HepG2 (cell line): ENCODE results near the gene CGREF1. TPM values are rescaled to one million over a fixed set of nuclear protein-coding genes. Genes with fewer than 3 reads are reported as not detected.
A peak's percentile ranks its signal among the peaks of the same experiment; 100 is the strongest.

ENCODE experiments used
- ARID3A ChIP-seq: IDR thresholded peaks from 2 replicates; pipeline ENCODE4 v1.6.1; 2012; ENCODE audit warnings: low read depth, low read length, improper control_type of control experiment
- ATF4 ChIP-seq, 2 experiments: fragments of 450-650 bp in 1 of 2; sonication (generic) in 1 of 2; formaldehyde crosslinking; IDR thresholded peaks; 2 replicates each; pipeline versions ENCODE4 v1.5.0 to v1.8.0; 2020 to 2022; ENCODE audit warnings: mild to moderate bottlenecking in 1 of 2, missing genetic modification reagents in 1 of 2
- HCFC1 ChIP-seq: fragments of 150-350 bp; IDR thresholded peaks from 2 replicates; pipeline ENCODE4 v1.6.1; 2014; ENCODE audit warnings: low read depth, low read length
- NFRKB ChIP-seq: fragments of 450-650 bp; IDR thresholded peaks from 2 replicates; pipeline ENCODE4 v1.6.1; 2017
- SRY ChIP-seq: sonication (generic); formaldehyde crosslinking; IDR thresholded peaks from 2 replicates; pipeline ENCODE4 v1.8.0; 2022; ENCODE audit warnings: mild to moderate bottlenecking, missing genetic modification reagents
- ZFP36 ChIP-seq: fragments of 150-350 bp; IDR thresholded peaks from 2 replicates; pipeline ENCODE4 v1.6.1; 2018; ENCODE audit warnings: borderline replicate concordance, low read length, low read depth; ENCODE audit not compliant: partially characterized antibody
- ZNF10 ChIP-seq: sonication (generic); formaldehyde crosslinking; IDR thresholded peaks from 2 replicates; pipeline ENCODE4 v1.4.0; 2020; ENCODE audit warnings: mild to moderate bottlenecking, low read depth, missing genetic modification reagents, borderline replicate concordance
- ZNF678 ChIP-seq: sonication (generic); formaldehyde crosslinking; IDR thresholded peaks from 2 replicates; pipeline ENCODE4 v1.4.0; 2020; ENCODE audit warnings: mild to moderate bottlenecking, missing genetic modification reagents
- polyA plus RNA-seq, 8 experiments: library from polyadenylated mRNA; depleted of rRNA in 3 of 8; stranded (reverse) in 7 of 8; unstranded in 1 of 8; fragments of >200 nt; fragmentation: Illumina TruSeq in 4 of 8; extraction: Trizol in 4 of 8; gene quantifications; 2 replicates each; pipeline versions ENCODE4 v1.2.1 to v1.2.3, GENCODE V29; 2011 to 2016; ENCODE audit warnings: low read depth in 4 of 8, missing spikeins in 1 of 8, mixed read lengths in 1 of 8; ENCODE audit not compliant: insufficient read depth in 1 of 8
- total RNA-seq, 5 experiments: library from RNA; depleted of rRNA; stranded (reverse); fragments of >200 nt; fragmentation: Illumina TruSeq; extraction: Trizol; gene quantifications; 2 replicates each; pipeline ENCODE4 v1.2.3, GENCODE V29; 2016; ENCODE audit warnings: low read depth in 1 of 5
- TF ChIP-seq, protein P1 (sequence below): sonication (generic); formaldehyde crosslinking; IDR thresholded peaks from 2 replicates; pipeline ENCODE4 v1.5.0; 2020; ENCODE audit warnings: mild to moderate bottlenecking, missing genetic modification reagents, borderline replicate concordance
- TF ChIP-seq, protein P2 (sequence below): sonication (generic); formaldehyde crosslinking; IDR thresholded peaks from 2 replicates; pipeline ENCODE4 v1.4.0; 2020; ENCODE audit warnings: missing genetic modification reagents, mild to moderate bottlenecking, borderline replicate concordance
- TF ChIP-seq, protein P3 (sequence below): sonication (generic); formaldehyde crosslinking; IDR thresholded peaks from 2 replicates; pipeline ENCODE4 v1.8.1; 2023; ENCODE audit warnings: mild to moderate bottlenecking, missing genetic modification reagents
- TF ChIP-seq, protein P4 (sequence below): sonication (generic); formaldehyde crosslinking; IDR thresholded peaks from 2 replicates; pipeline ENCODE4 v1.8.1; 2023; ENCODE audit warnings: missing genetic modification reagents, mild to moderate bottlenecking, borderline replicate concordance

Gene CGREF1
- total and polyA plus RNA-seq, 2 of the 13 experiments (the other 11 are each of a cell fraction or from before 2014, with no cell fraction given), result 13.9 to 23.4 TPM

DNA sequence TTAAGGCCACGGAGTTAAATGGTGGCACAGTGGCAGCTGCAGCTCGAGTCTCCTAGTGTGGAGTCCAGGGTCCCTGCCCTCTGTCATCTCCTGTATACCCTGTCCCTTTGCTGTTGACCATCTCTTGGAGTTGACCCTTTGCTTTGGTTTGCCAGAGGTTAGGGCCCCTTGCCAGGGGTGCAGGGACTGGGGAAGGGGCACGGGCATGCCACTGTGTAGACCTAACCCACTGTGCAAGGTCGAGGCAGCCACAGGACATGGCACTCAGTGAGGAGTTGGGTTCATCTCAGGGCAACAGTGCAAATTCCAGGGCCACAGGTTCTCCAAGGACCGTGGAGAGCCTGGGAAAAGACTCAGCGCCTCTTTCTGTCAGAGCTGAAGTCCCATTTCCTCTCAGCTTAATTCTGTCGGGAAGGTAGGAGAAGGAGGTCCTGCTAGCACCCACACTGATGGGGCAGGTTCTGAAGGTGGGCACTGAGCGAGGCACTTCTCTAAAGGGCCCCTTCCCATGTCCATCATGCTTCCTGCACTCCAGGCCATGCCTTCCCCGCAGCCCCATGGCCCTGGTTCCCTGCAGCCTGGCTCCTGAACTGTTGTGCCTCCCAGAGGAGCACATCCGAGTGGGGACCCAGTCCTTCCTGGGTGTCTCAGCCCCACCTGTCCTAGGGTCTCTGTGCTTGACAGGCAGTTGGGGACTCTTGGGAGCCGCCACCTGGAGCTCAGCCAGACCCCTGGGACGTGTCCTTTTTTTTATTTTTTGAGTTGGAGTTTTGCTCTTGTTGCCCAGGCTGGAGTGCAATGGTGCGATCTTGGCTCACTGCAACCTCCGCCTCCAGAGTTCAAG lies 29.6 kb downstream of the CGREF1 start (continued):
- TF ChIP-seq, protein P1, sequence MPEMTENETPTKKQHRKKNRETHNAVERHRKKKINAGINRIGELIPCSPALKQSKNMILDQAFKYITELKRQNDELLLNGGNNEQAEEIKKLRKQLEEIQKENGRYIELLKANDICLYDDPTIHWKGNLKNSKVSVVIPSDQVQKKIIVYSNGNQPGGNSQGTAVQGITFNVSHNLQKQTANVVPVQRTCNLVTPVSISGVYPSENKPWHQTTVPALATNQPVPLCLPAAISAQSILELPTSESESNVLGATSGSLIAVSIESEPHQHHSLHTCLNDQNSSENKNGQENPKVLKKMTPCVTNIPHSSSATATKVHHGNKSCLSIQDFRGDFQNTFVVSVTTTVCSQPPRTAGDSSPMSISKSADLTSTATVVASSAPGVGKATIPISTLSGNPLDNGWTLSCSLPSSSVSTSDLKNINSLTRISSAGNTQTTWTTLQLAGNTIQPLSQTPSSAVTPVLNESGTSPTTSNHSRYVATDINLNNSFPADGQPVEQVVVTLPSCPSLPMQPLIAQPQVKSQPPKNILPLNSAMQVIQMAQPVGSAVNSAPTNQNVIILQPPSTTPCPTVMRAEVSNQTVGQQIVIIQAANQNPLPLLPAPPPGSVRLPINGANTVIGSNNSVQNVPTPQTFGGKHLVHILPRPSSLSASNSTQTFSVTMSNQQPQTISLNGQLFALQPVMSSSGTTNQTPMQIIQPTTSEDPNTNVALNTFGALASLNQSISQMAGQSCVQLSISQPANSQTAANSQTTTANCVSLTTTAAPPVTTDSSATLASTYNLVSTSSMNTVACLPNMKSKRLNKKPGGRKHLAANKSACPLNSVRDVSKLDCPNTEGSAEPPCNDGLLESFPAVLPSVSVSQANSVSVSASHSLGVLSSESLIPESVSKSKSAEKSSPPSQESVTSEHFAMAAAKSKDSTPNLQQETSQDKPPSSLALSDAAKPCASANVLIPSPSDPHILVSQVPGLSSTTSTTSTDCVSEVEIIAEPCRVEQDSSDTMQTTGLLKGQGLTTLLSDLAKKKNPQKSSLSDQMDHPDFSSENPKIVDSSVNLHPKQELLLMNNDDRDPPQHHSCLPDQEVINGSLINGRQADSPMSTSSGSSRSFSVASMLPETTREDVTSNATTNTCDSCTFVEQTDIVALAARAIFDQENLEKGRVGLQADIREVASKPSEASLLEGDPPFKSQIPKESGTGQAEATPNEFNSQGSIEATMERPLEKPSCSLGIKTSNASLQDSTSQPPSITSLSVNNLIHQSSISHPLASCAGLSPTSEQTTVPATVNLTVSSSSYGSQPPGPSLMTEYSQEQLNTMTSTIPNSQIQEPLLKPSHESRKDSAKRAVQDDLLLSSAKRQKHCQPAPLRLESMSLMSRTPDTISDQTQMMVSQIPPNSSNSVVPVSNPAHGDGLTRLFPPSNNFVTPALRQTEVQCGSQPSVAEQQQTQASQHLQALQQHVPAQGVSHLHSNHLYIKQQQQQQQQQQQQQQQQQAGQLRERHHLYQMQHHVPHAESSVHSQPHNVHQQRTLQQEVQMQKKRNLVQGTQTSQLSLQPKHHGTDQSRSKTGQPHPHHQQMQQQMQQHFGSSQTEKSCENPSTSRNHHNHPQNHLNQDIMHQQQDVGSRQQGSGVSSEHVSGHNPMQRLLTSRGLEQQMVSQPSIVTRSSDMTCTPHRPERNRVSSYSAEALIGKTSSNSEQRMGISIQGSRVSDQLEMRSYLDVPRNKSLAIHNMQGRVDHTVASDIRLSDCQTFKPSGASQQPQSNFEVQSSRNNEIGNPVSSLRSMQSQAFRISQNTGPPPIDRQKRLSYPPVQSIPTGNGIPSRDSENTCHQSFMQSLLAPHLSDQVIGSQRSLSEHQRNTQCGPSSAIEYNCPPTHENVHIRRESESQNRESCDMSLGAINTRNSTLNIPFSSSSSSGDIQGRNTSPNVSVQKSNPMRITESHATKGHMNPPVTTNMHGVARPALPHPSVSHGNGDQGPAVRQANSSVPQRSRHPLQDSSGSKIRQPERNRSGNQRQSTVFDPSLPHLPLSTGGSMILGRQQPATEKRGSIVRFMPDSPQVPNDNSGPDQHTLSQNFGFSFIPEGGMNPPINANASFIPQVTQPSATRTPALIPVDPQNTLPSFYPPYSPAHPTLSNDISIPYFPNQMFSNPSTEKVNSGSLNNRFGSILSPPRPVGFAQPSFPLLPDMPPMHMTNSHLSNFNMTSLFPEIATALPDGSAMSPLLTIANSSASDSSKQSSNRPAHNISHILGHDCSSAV (CRISPR knock-in tag), result no peak
- TF ChIP-seq, protein P2, sequence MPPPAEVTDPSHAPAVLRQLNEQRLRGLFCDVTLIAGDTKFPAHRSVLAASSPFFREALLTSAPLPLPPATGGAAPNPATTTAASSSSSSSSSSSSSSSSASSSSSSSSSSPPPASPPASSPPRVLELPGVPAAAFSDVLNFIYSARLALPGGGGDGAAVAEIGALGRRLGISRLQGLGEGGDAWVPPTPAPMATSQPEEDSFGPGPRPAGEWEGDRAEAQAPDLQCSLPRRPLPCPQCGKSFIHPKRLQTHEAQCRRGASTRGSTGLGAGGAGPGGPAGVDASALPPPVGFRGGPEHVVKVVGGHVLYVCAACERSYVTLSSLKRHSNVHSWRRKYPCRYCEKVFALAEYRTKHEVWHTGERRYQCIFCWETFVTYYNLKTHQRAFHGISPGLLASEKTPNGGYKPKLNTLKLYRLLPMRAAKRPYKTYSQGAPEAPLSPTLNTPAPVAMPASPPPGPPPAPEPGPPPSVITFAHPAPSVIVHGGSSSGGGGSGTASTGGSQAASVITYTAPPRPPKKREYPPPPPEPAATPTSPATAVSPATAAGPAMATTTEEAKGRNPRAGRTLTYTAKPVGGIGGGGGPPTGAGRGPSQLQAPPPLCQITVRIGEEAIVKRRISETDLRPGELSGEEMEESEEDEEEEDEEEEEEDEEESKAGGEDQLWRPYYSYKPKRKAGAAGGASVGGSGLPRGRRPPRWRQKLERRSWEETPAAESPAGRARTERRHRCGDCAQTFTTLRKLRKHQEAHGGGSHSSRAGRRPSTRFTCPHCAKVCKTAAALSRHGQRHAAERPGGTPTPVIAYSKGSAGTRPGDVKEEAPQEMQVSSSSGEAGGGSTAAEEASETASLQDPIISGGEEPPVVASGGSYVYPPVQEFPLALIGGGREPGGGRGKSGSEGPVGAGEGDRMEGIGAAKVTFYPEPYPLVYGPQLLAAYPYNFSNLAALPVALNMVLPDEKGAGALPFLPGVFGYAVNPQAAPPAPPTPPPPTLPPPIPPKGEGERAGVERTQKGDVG (CRISPR knock-in tag), result 0 out of 2 replicates have a peak, but pooled peaks have one; percentile 14
- no peak for TF ChIP-seq ATF4 (CRISPR knock-in tag; IDR thresholded peaks at IDR 0.05)
- TF ChIP-seq, protein P3, sequence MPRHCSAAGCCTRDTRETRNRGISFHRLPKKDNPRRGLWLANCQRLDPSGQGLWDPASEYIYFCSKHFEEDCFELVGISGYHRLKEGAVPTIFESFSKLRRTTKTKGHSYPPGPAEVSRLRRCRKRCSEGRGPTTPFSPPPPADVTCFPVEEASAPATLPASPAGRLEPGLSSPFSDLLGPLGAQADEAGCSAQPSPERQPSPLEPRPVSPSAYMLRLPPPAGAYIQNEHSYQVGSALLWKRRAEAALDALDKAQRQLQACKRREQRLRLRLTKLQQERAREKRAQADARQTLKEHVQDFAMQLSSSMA (CRISPR knock-in tag), result no peak
- TF ChIP-seq SRY (CRISPR knock-in tag), result no peak
- no peak for TF ChIP-seq HCFC1
- TF ChIP-seq ZFP36, result no peak
- no peak for TF ChIP-seq NFRKB
- TF ChIP-seq, protein P4, sequence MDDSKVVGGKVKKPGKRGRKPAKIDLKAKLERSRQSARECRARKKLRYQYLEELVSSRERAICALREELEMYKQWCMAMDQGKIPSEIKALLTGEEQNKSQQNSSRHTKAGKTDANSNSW (CRISPR knock-in tag), result no peak
- TF ChIP-seq ZNF678 (CRISPR knock-in tag), result no peak
- TF ChIP-seq ARID3A, result no peak
- no peak for TF ChIP-seq ZNF10 (CRISPR knock-in tag)
